Loucy (cell line): ENCODE data around the gene FAM83B.

Experiments used
- H2AFZ ChIP-seq: fragments of 200-600 bp; sonication (generic); 2 replicates; pipeline ENCODE4 v1.6.0; 2016; ENCODE audit warnings: antibody characterized with exemption, mild to moderate bottlenecking, low read length, moderate library complexity
- H3F3A ChIP-seq: fragments of 200-600 bp; 2 replicates; pipeline ENCODE4 v1.6.0; 2016; ENCODE audit warnings: antibody characterized with exemption, low read depth, mild to moderate bottlenecking
- H3K27me3 ChIP-seq: fragments of 200-600 bp; sonication (generic); 2 replicates; pipeline ENCODE4 v1.6.1; 2014; ENCODE audit warnings: low read length, mild to moderate bottlenecking; ENCODE audit not compliant: insufficient read depth, poor library complexity, severe bottlenecking
- H3K36me3 ChIP-seq: fragments of 200-600 bp; sonication (generic); 2 replicates; pipeline ENCODE4 v1.6.1; 2016; ENCODE audit warnings: low read length; ENCODE audit not compliant: insufficient read depth
- H3K4me1 ChIP-seq: fragments of 200-600 bp; sonication (generic); 2 replicates; pipeline ENCODE4 v1.5.1; 2014; ENCODE audit warnings: low read length, mild to moderate bottlenecking; ENCODE audit not compliant: insufficient read depth, poor library complexity, severe bottlenecking
- H3K4me2 ChIP-seq: fragments of 200-600 bp; sonication (generic); 2 replicates; pipeline ENCODE4 v1.6.0; 2014; ENCODE audit warnings: antibody characterized with exemption, low read length, low read depth, mild to moderate bottlenecking; ENCODE audit not compliant: poor library complexity, severe bottlenecking
- H3K4me3 ChIP-seq: fragments of 200-600 bp; sonication (generic); 2 replicates; pipeline ENCODE4 v1.5.1; 2014; ENCODE audit warnings: low read length, mild to moderate bottlenecking, mixed read lengths; ENCODE audit not compliant: poor library complexity, severe bottlenecking
- H3K79me2 ChIP-seq: fragments of 200-600 bp; sonication (generic); 2 replicates; pipeline ENCODE4 v1.6.1; 2014; ENCODE audit warnings: low read length; ENCODE audit not compliant: insufficient read depth
- H3K9ac ChIP-seq: fragments of 200-600 bp; sonication (generic); 2 replicates; pipeline ENCODE4 v1.6.0; 2014; ENCODE audit warnings: mild to moderate bottlenecking, low read depth, low read length, moderate library complexity; ENCODE audit not compliant: poor library complexity, severe bottlenecking
- H3K9me2 ChIP-seq: fragments of 200-600 bp; sonication (generic); replicated peaks from 2 replicates; pipeline ENCODE4 v1.6.1; 2016; ENCODE audit warnings: low read depth, low read length, mixed read lengths
- H3K9me3 ChIP-seq: fragments of 200-600 bp; sonication (generic); 2 replicates; pipeline ENCODE4 v1.6.1; 2014; ENCODE audit warnings: mild to moderate bottlenecking, antibody characterized with exemption, low read length, low read depth; ENCODE audit not compliant: insufficient read depth
- H4K20me1 ChIP-seq: fragments of 200-600 bp; sonication (generic); 2 replicates; pipeline ENCODE4 v1.6.0; 2014; ENCODE audit warnings: antibody characterized with exemption, low read length, mild to moderate bottlenecking; ENCODE audit not compliant: insufficient read depth, poor library complexity, severe bottlenecking
- CTCF ChIP-seq: fragments of 200-600 bp; sonication (generic); conservative IDR thresholded peaks from 2 replicates; pipeline ENCODE4 v1.5.1; 2014; ENCODE audit warnings: mild to moderate bottlenecking, antibody characterized with exemption, low read length
- EZH2phosphoT487 ChIP-seq: fragments of 200-600 bp; IDR thresholded peaks from 2 replicates; pipeline ENCODE4 v1.6.1; 2018; ENCODE audit warnings: antibody characterized with exemption, mild to moderate bottlenecking, moderate library complexity, borderline replicate concordance

Gene FAM83B

GRCh38 chr6:54893818-54894217, 47.2 kb downstream of the FAM83B start:
- no peaks in the 10 kb centered on the region for H3K4me1 ChIP-seq
- H3K9me3 ChIP-seq = no peaks in the 10 kb centered on the region
- H3K4me2 ChIP-seq = no peak overlapping the region
- H3K36me3 ChIP-seq = no peaks in the 10 kb centered on the region
- H3F3A ChIP-seq = no peaks in the 10 kb centered on the region
- H3K79me2 ChIP-seq = no peaks in the 10 kb centered on the region
- no peak overlapping the region for H3K4me3 ChIP-seq
- no peaks in the 10 kb centered on the region for H4K20me1 ChIP-seq
- TF ChIP-seq CTCF (no peak), EZH2phosphoT487 (no peak)
- H3K9me2 ChIP-seq = no peaks in the 10 kb centered on the region
- H2AFZ ChIP-seq = no peak overlapping the region
- H3K9ac ChIP-seq = no peak overlapping the region
- H3K27me3 ChIP-seq = no peaks in the 10 kb centered on the region

GRCh38 chr6:54896302-54896701, 49.7 kb downstream of the FAM83B start:
- Histone ChIP-seq H3K9me2 (no peaks in the 10 kb centered on the region), H3K4me1 (no peaks in the 10 kb centered on the region), H3K9ac (no peak overlapping the region), H3K79me2 (no peaks in the 10 kb centered on the region), H3K4me3 (no peak overlapping the region), H3K4me2 (no peak overlapping the region), H2AFZ (no peak overlapping the region), H3F3A (no peaks in the 10 kb centered on the region), H3K9me3 (no peaks in the 10 kb centered on the region), H4K20me1 (no peaks in the 10 kb centered on the region), H3K36me3 (no peaks in the 10 kb centered on the region), H3K27me3 (no peaks in the 10 kb centered on the region)
- TF ChIP-seq EZH2phosphoT487 (no peak), CTCF (no peak)

GRCh38 chr6:54897462-54898189, 51.1 kb downstream of the FAM83B start:
- Histone ChIP-seq H3F3A (no peaks in the 10 kb centered on the region), H3K79me2 (no peaks in the 10 kb centered on the region), H3K27me3 (no peaks in the 10 kb centered on the region), H4K20me1 (no peaks in the 10 kb centered on the region), H3K9me2 (no peaks in the 10 kb centered on the region), H3K4me2 (no peak overlapping the region), H3K4me1 (no peaks in the 10 kb centered on the region), H3K9me3 (no peaks in the 10 kb centered on the region), H3K4me3 (no peak overlapping the region), H3K9ac (no peak overlapping the region), H2AFZ (no peak overlapping the region), H3K36me3 (no peaks in the 10 kb centered on the region)
- no peak for TF ChIP-seq CTCF
- no peak for TF ChIP-seq EZH2phosphoT487
